ENCODE measurements around the gene GNAO1.

GNAO1 gene

GRCh38 chr16:56303066-56303715 lies 111.9 kb downstream of the GNAO1 start:
- no peak overlapping the region for H3K27ac ChIP-seq
- TF ChIP-seq, protein P1, sequence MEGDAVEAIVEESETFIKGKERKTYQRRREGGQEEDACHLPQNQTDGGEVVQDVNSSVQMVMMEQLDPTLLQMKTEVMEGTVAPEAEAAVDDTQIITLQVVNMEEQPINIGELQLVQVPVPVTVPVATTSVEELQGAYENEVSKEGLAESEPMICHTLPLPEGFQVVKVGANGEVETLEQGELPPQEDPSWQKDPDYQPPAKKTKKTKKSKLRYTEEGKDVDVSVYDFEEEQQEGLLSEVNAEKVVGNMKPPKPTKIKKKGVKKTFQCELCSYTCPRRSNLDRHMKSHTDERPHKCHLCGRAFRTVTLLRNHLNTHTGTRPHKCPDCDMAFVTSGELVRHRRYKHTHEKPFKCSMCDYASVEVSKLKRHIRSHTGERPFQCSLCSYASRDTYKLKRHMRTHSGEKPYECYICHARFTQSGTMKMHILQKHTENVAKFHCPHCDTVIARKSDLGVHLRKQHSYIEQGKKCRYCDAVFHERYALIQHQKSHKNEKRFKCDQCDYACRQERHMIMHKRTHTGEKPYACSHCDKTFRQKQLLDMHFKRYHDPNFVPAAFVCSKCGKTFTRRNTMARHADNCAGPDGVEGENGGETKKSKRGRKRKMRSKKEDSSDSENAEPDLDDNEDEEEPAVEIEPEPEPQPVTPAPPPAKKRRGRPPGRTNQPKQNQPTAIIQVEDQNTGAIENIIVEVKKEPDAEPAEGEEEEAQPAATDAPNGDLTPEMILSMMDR (IDR thresholded peaks at IDR 0.05), result no peak
- H3K9me3 ChIP-seq, result no peaks in the 10 kb centered on the region
- peaks cover 0 to 27% (median 12%) of the 10 kb centered on the region in 4 donors for H3K4me1 ChIP-seq
- intact Hi-C loops (cut with DNase I; ENCODE audit: low total_unique reads), result no loop called here
- H3K27me3 ChIP-seq, result no peaks in the 10 kb centered on the region
- H3K4me3 ChIP-seq, result no peak overlapping the region
- no peak for DNase-seq
- no peaks in the 10 kb centered on the region for H3K36me3 ChIP-seq

DNA sequence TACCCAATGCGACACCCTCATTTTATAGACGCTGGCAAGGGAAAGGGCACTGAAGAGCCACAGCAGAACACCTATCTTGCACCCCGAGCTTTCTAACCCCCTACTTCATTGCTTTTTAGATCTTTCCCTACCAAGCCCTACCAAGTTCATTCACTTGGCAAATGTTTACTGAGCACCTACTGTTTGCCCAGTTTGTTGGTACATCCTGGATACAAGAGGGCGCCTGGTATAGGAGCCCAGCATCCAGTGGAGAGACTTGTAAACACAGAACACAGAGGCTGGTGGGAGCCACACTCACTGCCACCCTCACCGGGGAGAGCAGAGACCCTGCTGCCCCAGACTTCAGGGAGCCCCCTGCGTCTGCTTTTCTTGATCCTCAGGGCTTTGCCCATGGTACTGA lies 112.6 kb downstream of the GNAO1 start:
- no peak for DNase-seq
- no peaks in the 10 kb centered on the region for H3K9me3 ChIP-seq

DNA sequence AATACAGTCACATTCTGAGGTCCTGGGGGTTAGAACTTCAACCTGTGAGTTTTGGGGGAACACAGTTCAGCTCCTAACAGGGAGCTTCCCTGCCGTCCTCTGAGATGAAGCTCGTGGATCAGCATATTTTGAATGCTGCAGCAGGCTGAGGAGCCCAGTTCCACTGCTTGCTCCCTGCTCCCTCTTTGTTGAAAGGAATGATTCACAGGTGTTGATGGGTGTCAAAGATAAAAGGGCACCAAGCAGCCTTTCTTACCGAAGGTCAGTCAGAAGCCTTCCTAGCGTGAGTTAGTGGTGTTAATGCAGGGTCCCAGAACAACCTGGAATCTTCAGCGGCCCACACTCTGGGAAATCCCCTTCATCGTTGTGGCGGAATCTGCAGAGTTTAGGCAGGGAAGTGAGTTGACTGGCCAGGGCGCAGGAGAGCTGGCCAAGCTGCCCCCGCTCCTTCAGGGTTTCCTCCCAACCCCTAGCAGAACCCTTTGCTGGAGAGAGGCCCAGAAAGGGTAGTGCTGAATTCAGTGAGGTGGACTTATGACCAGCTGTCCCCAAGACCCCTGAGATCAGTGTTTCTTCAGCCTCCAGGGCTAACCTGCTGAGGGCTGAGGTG lies 114.8 kb downstream of the GNAO1 start:
- Histone ChIP-seq H3K36me3 (no peaks in the 10 kb centered on the region), H3K9me3 (no peaks in the 10 kb centered on the region), H3K4me1 (peaks cover 0 to 4% (median 3%) of the 10 kb centered on the region in 4 donors), H3K27ac (no peak overlapping the region), H3K27me3 (no peaks in the 10 kb centered on the region), H3K4me3 (no peak overlapping the region)
- intact Hi-C loops (cut with DNase I; ENCODE audit: low total_unique reads), result no loop called here
- TF ChIP-seq, protein P1 (IDR thresholded peaks at IDR 0.05), result no peak
- DNase-seq, result no peak

More for the DNA sequence above, 112.6 kb downstream of the GNAO1 start:
- TF ChIP-seq, protein P1 (IDR thresholded peaks at IDR 0.05), result no peak
- Histone ChIP-seq H3K4me1 (peaks cover 0 to 25% (median 12%) of the 10 kb centered on the region in 4 donors), H3K27ac (no peak overlapping the region), H3K36me3 (no peaks in the 10 kb centered on the region), H3K4me3 (no peak overlapping the region), H3K27me3 (no peaks in the 10 kb centered on the region)
- intact Hi-C loops (cut with DNase I; ENCODE audit: low total_unique reads), result no loop called here

DNA sequence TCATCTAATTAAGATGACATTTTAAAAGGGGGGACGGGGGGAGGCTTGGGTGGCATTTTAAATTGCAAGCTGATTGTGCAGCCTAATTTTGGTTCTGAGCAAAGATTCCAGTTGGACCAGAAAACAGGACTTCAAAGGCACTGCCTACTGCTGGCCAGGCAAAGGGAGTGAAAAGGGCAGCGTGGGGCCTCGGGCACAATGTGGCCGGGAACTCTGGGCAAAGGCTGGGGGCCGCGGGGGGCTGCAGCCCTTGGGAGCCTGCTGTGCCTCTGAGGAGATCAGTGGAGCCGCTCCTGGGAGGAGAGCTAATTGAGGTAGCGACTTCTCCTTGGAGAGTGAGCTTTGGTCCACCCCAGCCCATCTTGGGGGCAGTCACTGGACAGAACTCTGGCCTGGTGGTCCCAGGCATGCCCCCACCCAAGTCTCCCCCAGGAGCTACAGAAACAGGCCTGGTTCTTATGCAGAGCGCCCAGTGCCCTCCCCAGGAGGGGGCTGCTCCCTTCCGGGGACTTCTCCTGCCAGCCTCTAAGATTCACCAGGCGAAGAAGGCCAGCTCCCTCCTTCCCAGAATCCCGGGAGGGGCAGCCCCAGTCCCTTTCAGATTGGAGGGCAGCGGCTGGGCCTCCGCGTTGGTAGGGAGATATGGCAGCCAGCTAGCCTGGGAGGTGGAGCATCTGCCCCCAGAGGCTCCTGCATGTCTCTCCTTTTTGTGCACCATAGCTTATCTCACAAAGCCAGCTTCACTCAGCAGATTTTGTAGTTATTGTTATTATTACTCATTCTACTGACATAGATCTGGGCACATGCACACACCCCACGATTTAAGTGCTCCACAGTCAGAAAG lies 115.6 kb downstream of the GNAO1 start:
- Histone ChIP-seq H3K27me3 (no peaks in the 10 kb centered on the region), H3K27ac (no peak overlapping the region), H3K4me3 (no peak overlapping the region), H3K36me3 (no peaks in the 10 kb centered on the region), H3K4me1 (no peaks in the 10 kb centered on the region), H3K9me3 (no peaks in the 10 kb centered on the region)
- intact Hi-C loops (cut with DNase I; ENCODE audit: low total_unique reads), result no loop called here
- TF ChIP-seq, protein P1 (IDR thresholded peaks at IDR 0.05), result no peak
- DNase-seq, result no peak

- Histone ChIP-seq H3K9me3 (no peaks in the 10 kb centered on the region), H3K27me3 (no peaks in the 10 kb centered on the region), H3K36me3 (no peaks in the 10 kb centered on the region), H3K4me1 (no peaks in the 10 kb centered on the region), H3K27ac (no peak overlapping the region), H3K4me3 (no peak overlapping the region)
- DNase-seq, result no peak
- TF ChIP-seq, protein P1 (IDR thresholded peaks at IDR 0.05), result no peak
- intact Hi-C loops (cut with DNase I; ENCODE audit: low total_unique reads), result no loop called here
These were observed 116.2 kb downstream of the GNAO1 start for GRCh38 chr16:56307534-56307873.
